ENCODE data around the gene UBA5. TPM values are rescaled to one million over a fixed set of nuclear protein-coding genes. Genes with fewer than 3 reads are reported as not detected.

UBA5 gene
- total and polyA plus RNA-seq, 2 of the 13 experiments (the other 11 are each of a cell fraction or from before 2014, with no cell fraction given) = 30.2 to 46.8 TPM

GRCh38 chr3:132722165-132723023 is 62.3 kb downstream of the UBA5 start, which contains the start of gene NPHP3 (continued):
- TF ChIP-seq ARID4A (CRISPR knock-in tag; IDR thresholded peaks at IDR 0.05; ENCODE audit: borderline replicate concordance) = peak; percentile 38
- no peak for TF ChIP-seq ZBTB7A (CRISPR knock-in tag; IDR thresholded peaks at IDR 0.05)
- no peak for TF ChIP-seq SETDB1 (CRISPR knock-in tag; IDR thresholded peaks at IDR 0.05; ENCODE audit: borderline replicate concordance)
- no peak for TF ChIP-seq HMGA1 (CRISPR knock-in tag; conservative IDR thresholded peaks at IDR 0.05)
- TF ChIP-seq SRSF9 (IDR thresholded peaks at IDR 0.05; ENCODE audit: borderline replicate concordance, insufficient read depth, low read depth, low read length, poor library complexity, severe bottlenecking) = no peak
- TF ChIP-seq TBX2 (CRISPR knock-in tag; IDR thresholded peaks at IDR 0.05; ENCODE audit: borderline replicate concordance) = no peak; the same call in 1 of the 2 replicates
- no peak; the same call in 1 of the 2 replicates for TF ChIP-seq ZNF431 (CRISPR knock-in tag; IDR thresholded peaks at IDR 0.05; ENCODE audit: borderline replicate concordance, low read depth)
- no peak for TF ChIP-seq ZBTB39 (CRISPR knock-in tag; IDR thresholded peaks at IDR 0.05)
- no peak for TF ChIP-seq ZNF10 (CRISPR knock-in tag; IDR thresholded peaks at IDR 0.05; ENCODE audit: borderline replicate concordance, low read depth)
- TF ChIP-seq RFXAP (CRISPR knock-in tag; IDR thresholded peaks at IDR 0.05; ENCODE audit: borderline replicate concordance) = no peak
- TF ChIP-seq PAF1 (CRISPR knock-in tag; IDR thresholded peaks at IDR 0.05) = no peak
- TF ChIP-seq FOXK2 (IDR thresholded peaks at IDR 0.05) = no peak
- TF ChIP-seq ZNF614 (CRISPR knock-in tag; IDR thresholded peaks at IDR 0.05; ENCODE audit: borderline replicate concordance) = no peak
- TF ChIP-seq ZNF121 (CRISPR knock-in tag; IDR thresholded peaks at IDR 0.05) = no peak
- TF ChIP-seq NR2F6 (IDR thresholded peaks at IDR 0.05) = no peak
- no peak for TF ChIP-seq NR2F6 (CRISPR knock-in tag; IDR thresholded peaks at IDR 0.05)
- no peak for TF ChIP-seq ELK4 (CRISPR knock-in tag; IDR thresholded peaks at IDR 0.05; ENCODE audit: borderline replicate concordance)
- TF ChIP-seq PPARG (CRISPR knock-in tag; conservative IDR thresholded peaks at IDR 0.05) = no peak
- TF ChIP-seq TBX3 (IDR thresholded peaks at IDR 0.05; ENCODE audit: borderline replicate concordance) = no peak
- no peak for TF ChIP-seq ZNF576 (CRISPR knock-in tag; IDR thresholded peaks at IDR 0.05)
- no peak; the same call in 1 of the 2 replicates for TF ChIP-seq DMAP1 (CRISPR knock-in tag; IDR thresholded peaks at IDR 0.05)
- no peak for TF ChIP-seq NFE2 (CRISPR knock-in tag; IDR thresholded peaks at IDR 0.05)

Data from HepG2 (cell line).